ENCODE data around the gene UBA7.

Gene UBA7

DNA sequence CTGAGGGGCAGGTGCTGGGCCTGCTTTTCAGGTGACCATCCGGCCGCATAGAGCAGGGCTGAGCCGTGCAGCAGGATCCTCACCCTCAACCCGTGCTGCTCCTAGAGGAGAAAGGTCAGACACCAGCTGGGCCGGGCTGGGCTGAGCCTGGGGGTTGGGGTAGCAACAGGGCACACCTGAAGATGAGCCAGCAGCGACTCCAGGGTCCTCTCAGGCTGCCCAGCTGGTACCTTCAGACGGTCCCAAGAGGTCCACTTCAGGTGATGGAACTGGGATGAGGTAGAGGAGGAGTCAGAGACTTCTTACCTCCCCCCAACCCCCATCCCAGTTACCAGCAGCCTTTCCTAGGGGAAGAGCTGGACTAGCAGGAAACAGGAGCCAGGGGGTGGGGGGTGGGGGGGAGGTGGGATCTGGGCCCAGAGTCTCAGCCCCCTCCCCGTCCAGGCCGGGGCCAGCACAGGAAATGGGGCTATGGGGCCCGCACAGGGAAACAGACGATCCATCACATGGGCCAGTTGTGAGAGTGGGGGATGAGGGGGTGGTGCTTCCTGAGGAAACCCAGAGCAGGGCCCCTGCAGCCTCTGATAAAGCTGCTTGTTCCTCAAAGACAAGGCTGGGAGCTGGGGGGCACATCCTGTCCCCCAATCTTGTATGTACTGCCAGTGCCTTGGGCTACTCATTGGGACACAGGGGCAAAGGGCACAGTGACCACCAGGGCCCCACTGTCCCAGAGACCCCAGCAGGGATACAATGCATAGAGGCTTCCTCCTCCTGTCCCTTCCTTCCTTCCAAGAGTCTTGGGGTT, 7.7 kb downstream of the UBA7 start:
- no peak for DNase-seq

DNA sequence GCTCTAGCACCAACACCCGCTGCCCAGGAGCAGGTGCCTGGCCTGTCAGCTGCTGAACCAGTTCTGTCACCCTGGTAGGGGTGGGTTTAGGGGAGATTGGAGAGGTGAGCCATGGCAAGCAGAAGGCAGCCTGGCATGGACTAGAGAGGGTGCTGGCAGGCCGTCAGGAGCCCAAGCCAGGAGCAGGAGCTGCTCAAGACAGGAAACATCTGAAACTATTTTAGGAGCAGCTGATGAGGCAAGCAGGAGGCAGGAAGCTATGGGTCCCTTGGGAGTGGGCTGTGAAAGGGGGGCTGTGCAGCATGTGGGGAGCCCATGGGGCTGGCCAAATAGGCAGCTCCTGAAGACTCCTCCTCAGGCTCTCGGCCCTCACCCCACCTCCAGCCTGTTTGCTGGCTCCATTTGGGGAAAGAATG, 8.4 kb downstream of the UBA7 start:
- DNase-seq, result no peak

DNA sequence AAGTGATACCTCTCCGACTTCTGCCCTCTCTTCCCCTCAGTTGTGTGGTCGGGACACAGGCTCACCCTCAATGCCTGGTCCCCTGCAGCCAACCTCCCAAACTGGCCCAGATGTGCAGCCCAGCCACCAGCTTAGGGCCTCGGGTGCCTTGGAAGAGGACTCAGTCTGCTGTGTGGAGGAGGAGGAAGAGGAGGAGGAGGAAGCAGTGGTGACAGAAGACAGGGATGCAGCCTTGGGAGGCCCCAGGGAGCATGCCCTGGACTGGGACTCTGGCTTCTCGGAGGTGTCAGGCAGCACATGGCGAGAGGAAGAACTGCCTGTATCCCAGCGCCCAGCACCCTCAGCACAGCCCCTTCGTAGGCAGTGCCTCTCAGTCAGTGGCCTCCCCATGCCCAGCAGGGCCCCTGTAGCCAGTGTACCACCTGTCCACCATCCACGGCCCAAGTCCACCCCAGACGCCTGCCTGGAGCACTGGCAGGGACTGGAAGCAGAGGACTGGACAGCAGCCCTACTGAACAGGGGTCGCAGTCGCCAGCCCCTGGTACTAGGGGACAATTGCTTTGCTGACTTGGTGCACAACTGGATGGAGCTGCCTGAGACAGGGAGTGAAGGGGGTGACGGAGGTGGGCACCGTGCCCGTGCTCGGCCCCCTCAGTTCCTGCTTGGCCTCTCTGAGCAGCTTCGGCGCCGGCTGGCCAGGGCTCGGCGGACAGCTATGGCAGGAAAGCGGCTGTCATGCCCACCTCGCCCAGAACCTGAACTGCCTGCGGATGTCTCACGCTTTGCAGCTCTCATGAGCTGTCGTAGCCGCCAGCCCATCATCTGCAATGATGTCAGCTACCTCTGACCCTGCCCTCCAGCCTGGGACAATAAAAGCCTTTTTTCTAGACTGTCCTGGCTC, 9.4 kb downstream of the UBA7 start:
- DNase-seq, result no peak

DNA sequence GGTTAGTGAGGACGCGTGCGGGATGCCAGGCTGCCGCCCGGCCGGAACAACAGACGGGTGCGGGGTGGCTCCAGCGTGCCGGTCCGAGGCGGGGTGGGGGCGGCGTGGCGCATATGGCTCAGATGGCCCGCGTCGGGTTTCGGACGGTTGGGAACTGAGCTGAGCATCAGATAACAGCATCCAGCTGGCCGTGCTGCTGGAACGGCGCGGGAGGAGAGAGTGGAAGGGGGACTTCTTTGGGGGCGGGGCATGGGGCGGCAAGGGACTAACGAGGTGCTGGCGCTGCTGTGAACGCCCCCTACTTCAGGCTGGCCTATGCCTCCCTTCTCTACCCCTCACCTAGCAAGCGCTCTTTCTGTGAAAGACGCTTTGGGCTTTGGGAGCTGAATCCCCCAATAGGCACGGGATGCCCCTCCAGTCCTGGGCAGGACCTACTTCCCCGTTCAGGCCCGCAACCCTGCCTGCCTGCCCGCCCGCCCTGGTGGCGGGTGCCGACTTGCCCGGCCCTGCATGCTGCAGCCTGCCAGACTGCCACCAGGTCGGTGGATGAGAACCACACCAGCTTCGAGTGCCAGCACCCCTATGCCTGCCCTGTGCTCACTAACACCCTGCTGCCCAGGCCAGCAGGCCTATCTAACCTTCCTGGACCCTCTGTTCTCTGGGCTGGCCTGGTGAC, 10.2 kb downstream of the UBA7 start:
- DNase-seq, result peak; percentile 49

DNA sequence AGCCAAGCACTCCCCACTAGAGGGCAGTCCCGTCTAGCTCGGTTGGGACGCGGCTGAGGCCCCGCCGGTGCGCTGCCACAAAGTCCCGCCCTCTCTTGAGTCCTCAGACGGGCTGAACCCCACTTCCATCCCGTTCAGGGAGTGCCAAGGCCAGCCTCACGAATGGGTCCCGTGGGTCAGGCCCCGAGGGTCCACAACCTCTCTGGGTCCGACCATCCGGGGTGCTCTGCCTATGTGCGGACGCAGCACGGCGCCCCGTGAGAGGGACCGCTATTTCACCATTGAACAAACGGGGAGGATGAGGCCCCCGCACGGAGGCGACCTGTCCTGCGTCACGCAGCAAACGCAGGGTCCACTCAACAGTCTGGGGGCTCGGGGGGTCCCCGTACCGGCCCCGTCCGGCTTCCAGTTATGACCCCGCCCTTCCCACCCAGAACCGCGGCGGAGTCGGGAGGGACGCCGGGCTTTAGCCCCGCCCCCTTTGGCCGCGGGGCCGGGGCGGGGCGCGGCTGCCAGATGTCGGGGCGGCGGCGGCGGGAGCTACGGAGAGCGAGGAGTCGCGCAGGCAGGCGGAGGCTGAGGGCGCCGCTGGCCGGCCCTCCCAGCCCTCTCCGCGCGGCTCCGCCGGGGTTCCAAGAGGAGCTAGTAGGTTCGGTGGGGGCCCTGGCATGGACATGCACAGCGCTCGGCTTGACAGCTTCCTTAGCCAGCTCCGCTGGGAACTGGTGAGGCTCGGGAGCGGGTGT, 10.9 kb downstream of the UBA7 start, which contains the start of gene INKA1:
INKA1 (plus strand) TSS at position 543 of the 746 bp plus-strand sequence; CDS start at position 675, 132 bp downstream.
- DNase-seq, result peak; percentile 88

DNA sequence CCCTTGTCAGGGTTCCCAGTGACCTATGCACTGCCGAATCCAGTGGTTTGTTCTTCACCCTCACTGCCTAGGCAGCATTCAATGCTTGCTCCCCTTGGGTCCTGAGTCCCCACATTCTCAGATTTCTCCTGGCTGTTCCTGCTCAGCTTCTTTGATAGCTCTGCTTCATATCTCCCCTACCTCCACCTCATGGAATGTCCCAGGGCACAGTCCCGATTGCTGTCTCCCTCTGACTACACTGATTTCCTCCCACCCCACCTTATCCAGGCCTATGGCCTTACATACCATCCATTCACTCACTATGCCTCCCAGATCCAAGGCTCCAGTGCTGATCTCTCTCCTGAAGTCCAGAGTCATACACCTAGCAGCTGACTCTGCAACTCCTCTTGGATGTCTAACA, 12.6 kb downstream of the UBA7 start:
- DNase-seq, result no peak

DNA sequence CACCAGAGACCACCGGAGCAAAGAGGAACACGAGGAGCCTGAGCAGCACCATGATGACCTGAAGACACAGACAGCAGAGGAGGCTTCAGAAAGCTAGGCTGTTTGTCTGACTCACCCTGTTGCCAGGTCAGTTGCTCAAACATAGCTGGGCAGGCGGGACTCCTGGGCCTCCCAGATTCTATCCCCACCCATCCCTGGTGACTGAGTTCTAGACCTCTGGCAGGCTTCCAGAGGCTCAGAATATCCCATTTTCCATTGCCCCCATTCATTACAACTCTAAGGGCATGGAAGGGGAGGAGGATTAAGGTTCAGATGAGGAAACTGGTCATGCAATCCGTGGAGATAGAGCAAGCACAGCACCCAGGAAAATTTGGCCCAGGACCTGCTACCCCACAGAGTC, 14.0 kb downstream of the UBA7 start, which contains the start of gene CDHR4:
CDHR4 (minus strand) TSS at position 113 of the 400 bp plus-strand sequence; CDS start at position 52, 61 bp downstream.
- DNase-seq, result no peak

DNA sequence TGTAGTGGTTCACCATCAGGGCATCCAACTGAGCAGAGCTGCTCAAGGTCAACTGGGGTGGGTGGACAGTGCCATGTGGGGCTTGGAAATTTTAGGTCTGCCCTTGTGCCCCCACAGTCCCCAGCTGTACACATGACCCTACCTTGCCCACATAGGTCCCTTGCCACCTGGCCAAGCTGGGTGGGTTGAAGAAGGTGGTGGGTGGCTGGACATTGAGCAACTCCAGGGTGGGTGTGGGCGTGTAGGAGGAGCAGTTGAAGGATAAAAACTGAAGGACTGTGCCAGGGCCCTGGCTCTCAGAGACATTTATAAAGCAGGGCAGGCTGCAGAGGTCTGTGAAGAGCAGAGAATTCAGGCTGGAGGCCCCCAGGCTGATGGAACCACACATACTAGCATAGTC, 14.6 kb downstream of the UBA7 start:
- DNase-seq, result no peak

DNA sequence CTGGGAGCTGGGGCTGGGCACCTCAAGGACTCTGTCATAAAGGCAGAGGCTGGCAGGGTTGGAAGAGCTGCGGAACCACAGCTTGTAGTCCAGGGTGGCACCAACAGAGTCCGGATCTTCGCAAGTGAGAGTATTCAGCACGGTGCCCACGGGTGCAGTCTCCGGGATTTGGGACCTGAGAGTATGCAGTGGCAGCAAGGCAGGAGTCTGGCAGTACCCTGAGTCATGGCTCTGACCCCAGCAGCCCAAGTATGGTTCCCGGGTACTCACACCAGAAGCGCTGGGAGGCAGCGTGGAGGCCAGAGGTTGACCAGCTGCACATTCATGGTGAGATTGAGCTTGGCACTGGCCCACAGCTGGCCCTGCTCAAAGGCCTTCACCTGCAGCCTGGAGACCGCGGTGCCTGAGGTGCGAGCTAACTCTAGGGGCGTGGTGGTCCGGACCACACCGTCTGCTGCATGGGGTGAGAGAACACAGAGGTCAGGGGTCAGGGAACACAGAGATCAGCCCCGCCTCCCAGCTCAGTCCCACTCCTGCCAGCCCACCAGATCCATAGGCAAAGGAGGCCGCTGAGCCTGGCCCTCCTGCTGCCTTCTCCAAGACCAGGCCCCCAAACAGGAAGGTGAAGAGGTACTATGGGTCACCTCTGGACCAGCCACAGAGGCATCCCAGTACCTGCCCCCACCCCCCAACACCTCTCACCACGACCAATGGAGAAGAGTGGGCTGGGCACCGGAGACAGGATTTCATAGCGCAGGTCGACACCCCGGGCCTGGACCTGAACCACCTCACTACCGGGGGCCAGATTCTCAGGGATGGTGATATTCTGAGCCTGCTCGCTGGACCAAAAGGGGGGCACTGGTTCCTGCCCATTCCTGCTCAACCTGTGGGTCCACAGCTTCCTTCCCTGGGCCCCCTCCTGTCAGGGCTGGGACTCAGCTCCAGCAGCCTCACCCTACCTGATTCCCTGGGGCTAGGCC, 18.5 kb downstream of the UBA7 start:
- DNase-seq, result no peak

DNA sequence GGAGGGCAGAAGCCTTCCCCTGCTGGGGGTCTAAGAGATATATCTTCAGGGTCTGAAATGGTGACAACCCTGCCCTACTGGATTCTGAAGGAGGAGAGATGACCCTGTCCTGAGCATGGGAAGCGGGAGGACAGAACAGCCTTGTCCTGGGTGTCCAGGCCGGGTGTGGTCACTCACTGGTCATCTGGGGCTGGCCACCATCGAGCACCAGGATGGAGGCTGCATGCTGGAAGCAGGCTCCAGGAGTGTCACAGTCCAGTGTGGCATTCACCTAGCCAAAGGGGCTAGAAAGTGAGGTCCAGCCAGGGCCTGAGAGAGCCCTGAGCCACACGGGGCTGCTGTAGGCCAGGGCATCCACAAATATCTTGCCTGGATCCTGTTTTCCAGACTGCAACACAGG, 19.3 kb downstream of the UBA7 start:
- no peak for DNase-seq

DNA sequence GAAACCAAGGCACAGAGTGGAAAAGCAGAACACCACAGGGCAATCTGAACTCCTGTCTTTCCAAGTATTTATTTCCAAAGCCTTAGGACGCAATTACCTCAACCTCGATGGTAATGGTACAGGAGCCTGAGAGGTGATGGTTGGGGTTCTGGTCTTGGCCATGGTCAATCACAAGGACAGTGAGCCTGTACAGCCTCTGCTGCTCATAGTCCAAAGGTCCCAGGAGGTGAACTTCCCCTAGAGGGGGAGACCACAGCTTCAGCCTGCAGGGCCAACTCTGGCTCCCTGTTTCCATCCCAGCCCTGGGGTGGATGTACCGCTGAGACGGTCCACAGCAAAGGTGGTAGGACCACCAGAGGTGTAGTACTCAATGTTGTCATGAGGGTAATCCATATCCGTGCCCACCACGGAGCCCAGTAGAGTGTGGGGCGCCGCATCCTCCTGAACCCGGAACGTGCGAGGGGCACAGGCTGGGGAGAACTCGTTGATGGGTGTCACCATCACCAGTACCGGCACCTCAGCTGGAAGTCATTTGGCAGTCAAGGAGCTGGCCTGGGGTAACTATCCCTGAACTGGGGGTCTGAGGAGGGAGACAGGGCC, 20.2 kb downstream of the UBA7 start:
- no peak for DNase-seq

DNA sequence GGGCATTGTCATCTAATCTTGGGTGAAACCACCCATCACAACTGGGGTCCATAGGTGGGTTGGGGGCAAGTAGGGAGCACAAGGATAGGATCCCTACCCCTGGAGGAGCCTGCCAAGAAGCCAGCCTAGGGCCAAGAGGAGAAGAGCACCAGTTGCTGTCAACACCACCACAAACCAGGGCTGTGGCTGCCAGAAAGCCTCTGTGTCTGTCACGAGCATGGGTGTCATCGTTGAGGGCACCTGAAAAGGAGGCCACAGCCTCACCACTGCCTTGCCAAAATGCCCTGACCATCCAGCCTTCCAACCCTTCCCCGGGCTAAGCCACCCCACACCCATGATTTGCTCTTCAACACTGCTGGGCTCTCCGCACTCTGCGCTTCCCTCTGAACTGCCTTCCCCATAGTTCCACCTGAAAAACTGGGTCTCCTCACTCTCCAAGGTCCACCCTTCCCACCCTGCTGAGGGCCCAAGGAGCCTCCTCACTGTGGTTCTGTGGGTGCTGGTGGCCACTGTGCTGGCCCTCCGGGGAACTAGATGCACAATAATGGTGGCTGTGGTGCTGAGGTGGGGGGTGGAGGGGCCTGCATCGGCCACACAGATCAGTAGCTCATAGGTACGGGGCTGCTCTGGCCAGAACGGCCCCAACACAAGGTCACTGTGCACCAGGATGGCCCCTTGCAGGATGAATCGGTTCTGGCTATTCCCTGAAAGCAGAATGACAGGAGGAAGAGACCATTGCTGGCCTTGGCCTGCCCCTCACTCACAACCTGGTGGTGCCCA, 21.2 kb downstream of the UBA7 start:
- no peak for DNase-seq

DNA sequence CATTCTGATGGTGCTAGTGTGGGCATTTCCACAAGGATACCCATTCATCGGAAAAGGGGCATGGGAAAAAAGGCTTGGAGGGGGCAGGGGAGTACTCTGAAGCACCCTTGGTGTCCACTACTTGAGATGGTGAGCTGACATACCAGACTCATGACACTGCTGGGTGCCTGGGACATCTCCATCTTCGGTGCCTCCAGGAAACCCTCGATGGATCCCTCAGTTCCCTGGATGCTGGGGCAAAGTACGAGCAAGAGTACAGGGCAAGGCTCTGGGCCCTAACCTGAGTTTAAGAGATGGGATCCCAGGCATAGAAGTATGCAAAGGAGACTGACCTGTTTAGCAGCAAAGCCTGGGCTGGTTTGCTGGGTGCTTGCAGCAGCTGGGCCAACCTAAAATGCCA, 22.2 kb downstream of the UBA7 start:
- no peak for DNase-seq

DNA sequence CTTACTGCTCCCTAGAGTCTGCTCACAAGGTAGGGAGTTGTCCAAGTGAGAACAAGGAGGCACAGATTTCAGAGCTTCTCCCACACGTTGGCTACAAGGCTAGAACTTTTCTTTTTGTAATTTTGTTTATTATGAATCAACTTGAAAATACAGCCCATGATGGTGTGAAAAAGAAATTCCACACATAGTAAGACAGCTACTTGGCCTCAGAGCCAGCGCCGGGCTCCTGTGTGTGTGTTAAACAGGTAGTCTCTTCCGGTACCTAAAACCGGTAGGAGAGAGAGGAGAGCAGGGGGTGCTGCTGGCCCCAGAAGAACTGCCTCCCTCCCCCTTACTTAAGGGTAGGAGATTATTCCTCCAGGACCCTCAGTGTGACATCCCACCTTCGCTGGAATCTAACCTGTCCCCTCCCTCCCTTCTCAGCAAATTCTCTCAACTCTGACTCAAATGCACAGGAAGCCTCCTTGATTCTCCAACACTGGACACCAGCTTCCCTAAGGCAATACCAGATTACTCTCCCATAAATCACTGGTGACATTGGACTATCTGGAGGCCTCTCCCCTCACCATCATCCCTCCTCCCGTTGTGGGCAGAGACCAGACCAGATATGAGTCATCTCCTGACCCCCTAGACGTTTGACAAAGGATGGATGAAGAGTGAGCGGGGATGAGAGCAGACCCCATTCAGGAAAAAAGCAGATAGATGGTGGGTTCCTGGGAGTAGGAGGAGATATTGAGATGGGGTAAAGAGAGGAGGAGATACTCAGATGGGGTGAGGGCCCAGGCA, 22.9 kb downstream of the UBA7 start:
- no peak for DNase-seq

DNA sequence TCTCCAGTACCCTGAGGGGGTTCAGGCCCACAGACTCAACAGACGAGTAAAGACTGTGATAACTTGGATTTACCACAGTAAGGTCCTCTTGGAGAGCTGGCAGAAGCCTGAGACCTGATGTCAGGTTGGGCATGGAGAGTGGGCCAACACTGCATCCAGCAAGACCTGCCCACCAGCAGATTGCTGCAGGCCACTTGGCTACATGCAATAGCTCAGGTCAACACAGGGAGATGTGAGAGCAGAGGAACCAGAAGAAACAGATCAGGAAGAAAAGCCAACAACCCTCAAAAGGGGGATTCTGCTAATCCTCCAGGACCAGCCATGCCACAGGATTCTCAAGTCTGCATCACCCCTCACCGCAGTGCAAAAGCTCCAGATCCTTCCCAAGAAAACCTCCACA, 25.7 kb downstream of the UBA7 start:
- DNase-seq, result no peak

DNA sequence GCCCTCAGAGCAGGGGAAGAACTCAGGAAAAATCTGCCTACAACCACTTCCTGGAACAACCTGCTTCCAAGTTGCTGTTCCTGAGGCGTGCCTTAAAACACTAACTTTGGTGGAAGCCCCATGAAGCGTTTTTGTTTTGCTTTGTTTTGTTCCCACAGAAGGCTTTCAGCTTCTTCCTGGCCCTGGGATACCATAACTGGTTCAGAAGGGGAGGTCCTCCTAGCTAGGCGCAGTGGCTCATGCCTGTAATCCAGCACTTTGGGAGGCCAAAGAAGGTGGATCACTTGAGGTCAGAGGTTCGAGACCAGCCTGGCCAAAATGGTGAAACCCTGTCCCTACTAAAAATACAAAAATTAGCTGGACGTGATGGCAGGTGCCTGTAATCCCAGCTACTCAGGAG, 26.2 kb downstream of the UBA7 start:
- DNase-seq, result no peak

DNA sequence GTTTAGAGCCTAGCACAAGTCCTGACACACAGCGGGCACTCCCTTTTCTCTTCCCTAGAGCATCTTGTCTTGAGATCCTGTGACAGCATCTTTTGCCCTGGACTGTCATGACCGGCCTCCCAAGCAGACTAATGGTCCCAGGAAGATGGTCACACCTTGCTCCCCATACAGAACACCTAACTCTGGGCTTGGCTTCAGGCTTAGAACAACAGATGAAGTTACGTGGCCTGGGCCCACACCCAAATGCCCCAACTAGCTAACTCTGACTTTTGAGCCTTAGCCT, 26.6 kb downstream of the UBA7 start:
- no peak for DNase-seq

DNA sequence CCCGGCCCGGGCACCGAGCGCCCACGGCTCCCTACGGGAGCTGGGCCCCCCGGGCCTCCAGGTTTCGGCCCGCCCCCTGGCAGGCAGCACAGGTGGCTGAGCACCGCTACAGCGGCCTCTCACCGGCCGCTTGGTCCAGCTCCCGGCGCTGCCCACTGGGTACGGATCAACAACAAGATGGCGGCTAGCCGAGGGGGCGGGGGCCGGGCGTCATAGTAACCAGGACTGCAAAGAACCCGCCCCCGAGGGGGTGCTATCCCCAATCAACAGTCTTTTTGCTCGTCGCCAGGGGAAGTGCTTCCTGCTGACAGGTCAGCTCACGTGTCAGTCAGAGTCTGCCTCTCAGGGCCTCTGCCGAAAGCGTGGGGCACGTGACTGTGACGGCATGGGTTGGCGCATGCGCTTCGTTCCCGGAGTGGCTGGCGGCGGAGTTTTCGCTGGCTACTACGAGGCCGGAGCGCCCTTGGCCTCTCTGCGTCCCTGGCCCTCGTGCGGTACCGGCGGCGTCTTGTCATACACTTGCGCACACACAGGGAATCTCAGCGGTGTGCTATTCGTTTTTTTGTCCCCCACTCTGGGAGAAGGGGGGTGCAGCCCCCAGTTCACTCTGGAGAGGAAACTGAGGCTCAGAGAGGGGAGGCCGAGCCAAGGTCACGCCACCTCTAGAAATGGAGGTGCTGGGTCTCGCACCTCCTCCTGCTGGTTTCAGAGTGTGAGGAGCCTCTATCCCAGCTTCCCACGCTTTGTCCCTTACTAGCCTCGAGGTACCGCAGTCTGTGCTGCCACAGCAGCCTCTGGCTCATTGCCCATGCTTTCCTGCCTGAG, 27.2 kb downstream of the UBA7 start, which contains the start of gene IP6K1:
IP6K1 (minus strand) TSS at position 186 of the 825 bp plus-strand sequence. CDS start 38,502 bp downstream, outside the sequence.
- peak; percentile 99 for DNase-seq
